ENCODE results near the gene DCP1A.
"Not testable (repeated sequence)": the region's sequence is repeated elsewhere in the genome, so short reads cannot be mapped to it uniquely, and the experiment has no call there.

Gene DCP1A

DNA sequence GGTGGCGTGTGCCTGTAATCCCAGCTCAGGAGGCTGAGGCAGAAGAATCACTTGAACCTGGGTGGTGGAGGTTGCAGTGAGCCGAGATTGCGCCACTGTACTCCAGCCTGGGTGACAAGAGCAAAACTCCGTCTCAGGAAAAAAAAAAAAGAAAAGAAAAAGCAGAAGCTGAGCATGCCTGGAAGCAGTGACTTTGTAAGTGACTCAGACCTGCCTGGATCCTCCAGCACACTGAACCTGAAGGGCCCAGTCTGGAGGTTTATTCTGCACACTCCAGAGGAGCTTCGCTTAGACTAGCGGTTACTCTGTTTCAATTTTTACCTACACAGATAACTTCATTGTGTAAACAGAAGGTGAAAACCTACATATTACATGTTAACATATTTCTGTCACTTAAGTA, 19.4 kb downstream of the DCP1A start:
- not testable (repeated sequence) for H3K4me3 ChIP-seq (ENCODE audit: low read length); H3K4me1 ChIP-seq (ENCODE audit: control insufficient read depth, low read depth, low read length); H3K27ac ChIP-seq (ENCODE audit: low read depth, low read length); H4K5ac ChIP-seq (ENCODE audit: low read length); H3K18ac ChIP-seq (ENCODE audit: low read length); H2BK5ac ChIP-seq (ENCODE audit: low read length); H3K4ac ChIP-seq (ENCODE audit: low read depth, low read length); H2AK5ac ChIP-seq (ENCODE audit: low read length); H4K8ac ChIP-seq (ENCODE audit: low read depth, low read length); H2BK120ac ChIP-seq (ENCODE audit: low read depth, low read length); H3K27me3 ChIP-seq (ENCODE audit: insufficient read depth, low read length, poor library complexity); H3K23ac ChIP-seq (ENCODE audit: low read length); H2BK15ac ChIP-seq (replicated peaks; ENCODE audit: low read depth); H3K56ac ChIP-seq (ENCODE audit: low read length); H3K79me2 ChIP-seq (ENCODE audit: control insufficient read depth, insufficient read depth, low read length); H3K4me2 ChIP-seq (ENCODE audit: low read length); H3K9ac ChIP-seq (ENCODE audit: low read length); H3K36me3 ChIP-seq (ENCODE audit: control insufficient read depth, insufficient read depth, low read length); H3K79me1 ChIP-seq (ENCODE audit: low read length); DNase-seq
- WGBS (ENCODE audit: extremely low coverage, insufficient coverage, low lambda C conversion rate), result no CpG with 5 or more reads among the region's 6 CpGs

DNA sequence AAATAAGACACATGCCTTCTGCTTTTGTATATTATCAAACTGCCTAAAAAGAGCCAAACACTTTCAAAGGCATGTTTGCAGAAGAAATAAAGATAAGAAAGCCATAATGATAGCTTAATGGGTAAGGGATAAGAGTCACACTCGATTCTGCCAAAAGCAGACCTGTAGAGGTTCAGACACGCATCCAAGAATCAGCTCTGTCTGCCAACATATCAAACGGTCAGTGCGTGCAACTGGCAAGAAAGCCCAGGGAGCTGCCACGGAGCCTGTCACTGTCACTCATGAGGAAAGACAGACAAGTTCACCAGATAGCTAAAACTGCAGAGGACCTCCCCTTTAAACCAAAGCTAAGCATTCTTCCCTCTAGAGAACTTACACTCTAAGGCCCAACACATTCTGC, 23.2 kb downstream of the DCP1A start:
- H3K4me1 ChIP-seq (ENCODE audit: control insufficient read depth, low read depth, low read length), result no peaks in the 10 kb centered on the region
- no peak overlapping the region for H3K18ac ChIP-seq (ENCODE audit: low read length)
- H3K9ac ChIP-seq (ENCODE audit: low read length), result no peak overlapping the region
- H3K79me2 ChIP-seq (ENCODE audit: control insufficient read depth, insufficient read depth, low read length), result peaks cover 2% of the 10 kb centered on the region
- no peak overlapping the region for H4K8ac ChIP-seq (ENCODE audit: low read depth, low read length)
- H3K4ac ChIP-seq (ENCODE audit: low read depth, low read length), result no peak overlapping the region
- no peak overlapping the region for H3K4me3 ChIP-seq (ENCODE audit: low read length)
- H3K23ac ChIP-seq (ENCODE audit: low read length), result no peak overlapping the region
- H3K56ac ChIP-seq (ENCODE audit: low read length), result no peak overlapping the region
- no peak overlapping the region for H2BK120ac ChIP-seq (ENCODE audit: low read depth, low read length)
- no peak overlapping the region for H4K5ac ChIP-seq (ENCODE audit: low read length)
- peaks cover 8% of the 10 kb centered on the region for H3K79me1 ChIP-seq (ENCODE audit: low read length)
- no peak for DNase-seq
- no CpG with 5 or more reads among the region's 5 CpGs for WGBS (ENCODE audit: extremely low coverage, insufficient coverage, low lambda C conversion rate)
- no peak overlapping the region for H2BK15ac ChIP-seq (replicated peaks; ENCODE audit: low read depth)
- H2BK5ac ChIP-seq (ENCODE audit: low read length), result no peak overlapping the region
- H3K27me3 ChIP-seq (ENCODE audit: insufficient read depth, low read length, poor library complexity), result no peaks in the 10 kb centered on the region
- H3K4me2 ChIP-seq (ENCODE audit: low read length), result no peak overlapping the region
- no peak overlapping the region for H3K27ac ChIP-seq (ENCODE audit: low read depth, low read length)
- H3K36me3 ChIP-seq (ENCODE audit: control insufficient read depth, insufficient read depth, low read length), result no peaks in the 10 kb centered on the region
- H2AK5ac ChIP-seq (ENCODE audit: low read length), result no peak overlapping the region

DNA sequence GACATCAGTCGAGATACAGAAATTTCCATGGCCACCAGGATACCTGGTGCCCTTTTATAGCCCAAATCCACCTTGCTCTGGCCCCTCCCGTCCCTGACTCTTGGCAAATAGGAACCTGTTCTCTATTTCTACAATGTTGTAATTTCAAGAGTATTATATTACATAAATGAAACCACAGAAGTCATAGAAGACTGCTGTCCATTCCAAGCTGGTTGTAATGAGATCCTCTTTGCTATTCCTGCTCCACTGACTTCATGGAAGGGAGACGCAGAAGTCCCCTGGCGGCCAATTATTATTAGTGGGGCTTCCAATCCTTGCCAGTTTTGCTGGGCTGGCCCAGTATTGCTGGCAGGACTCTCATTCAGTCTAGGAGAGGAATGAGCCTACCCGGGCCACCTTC, 26.6 kb downstream of the DCP1A start:
- Histone ChIP-seq H2AK5ac (ENCODE audit: low read length) (no peak overlapping the region), H3K79me2 (ENCODE audit: control insufficient read depth, insufficient read depth, low read length) (no peaks in the 10 kb centered on the region), H3K27ac (ENCODE audit: low read depth, low read length) (no peak overlapping the region), H2BK15ac (replicated peaks; ENCODE audit: low read depth) (no peak overlapping the region), H3K9ac (ENCODE audit: low read length) (no peak overlapping the region), H3K4ac (ENCODE audit: low read depth, low read length) (no peak overlapping the region), H3K79me1 (ENCODE audit: low read length) (peaks cover 6% of the 10 kb centered on the region), H2BK5ac (ENCODE audit: low read length) (no peak overlapping the region), H3K36me3 (ENCODE audit: control insufficient read depth, insufficient read depth, low read length) (peaks cover 2% of the 10 kb centered on the region), H3K56ac (ENCODE audit: low read length) (no peak overlapping the region), H3K4me1 (ENCODE audit: control insufficient read depth, low read depth, low read length) (no peaks in the 10 kb centered on the region), H4K8ac (ENCODE audit: low read depth, low read length) (no peak overlapping the region), H3K4me3 (ENCODE audit: low read length) (no peak overlapping the region), H2BK120ac (ENCODE audit: low read depth, low read length) (no peak overlapping the region), H3K18ac (ENCODE audit: low read length) (no peak overlapping the region), H4K5ac (ENCODE audit: low read length) (no peak overlapping the region), H3K27me3 (ENCODE audit: insufficient read depth, low read length, poor library complexity) (no peaks in the 10 kb centered on the region), H3K23ac (ENCODE audit: low read length) (no peak overlapping the region), H3K4me2 (ENCODE audit: low read length) (no peak overlapping the region)
- DNase-seq, result no peak
- no CpG with 5 or more reads among the region's 5 CpGs for WGBS (ENCODE audit: extremely low coverage, insufficient coverage, low lambda C conversion rate)

DNA sequence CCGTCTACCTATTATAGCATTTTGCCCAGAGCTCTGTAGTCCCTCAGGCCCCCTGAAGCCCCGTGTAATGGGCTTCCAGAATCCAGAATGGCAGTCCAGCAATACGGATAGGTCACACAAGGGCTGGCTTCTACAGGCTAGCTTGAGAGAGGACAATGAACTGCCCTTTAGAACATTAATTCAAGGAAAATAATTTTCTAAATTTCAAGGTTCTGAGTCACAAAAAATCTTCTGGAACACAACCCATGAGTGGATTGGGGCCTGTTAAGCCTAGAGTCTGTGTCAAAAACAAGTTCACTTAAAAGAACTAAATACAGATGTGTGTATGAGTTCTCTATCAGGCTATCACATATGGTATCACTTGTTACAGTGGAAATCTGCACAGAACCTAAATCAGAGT, 28.8 kb downstream of the DCP1A start:
- H2BK120ac ChIP-seq (ENCODE audit: low read depth, low read length), result no peak overlapping the region
- H3K9ac ChIP-seq (ENCODE audit: low read length), result no peak overlapping the region
- H3K36me3 ChIP-seq (ENCODE audit: control insufficient read depth, insufficient read depth, low read length), result peaks cover 2% of the 10 kb centered on the region
- H3K4me1 ChIP-seq (ENCODE audit: control insufficient read depth, low read depth, low read length), result no peaks in the 10 kb centered on the region
- no peak overlapping the region for H3K4me2 ChIP-seq (ENCODE audit: low read length)
- no peak overlapping the region for H4K5ac ChIP-seq (ENCODE audit: low read length)
- H2BK5ac ChIP-seq (ENCODE audit: low read length), result no peak overlapping the region
- no peak overlapping the region for H3K4me3 ChIP-seq (ENCODE audit: low read length)
- no peak overlapping the region for H3K23ac ChIP-seq (ENCODE audit: low read length)
- H3K27me3 ChIP-seq (ENCODE audit: insufficient read depth, low read length, poor library complexity), result no peaks in the 10 kb centered on the region
- no peak overlapping the region for H2BK15ac ChIP-seq (replicated peaks; ENCODE audit: low read depth)
- no peak for DNase-seq
- H4K8ac ChIP-seq (ENCODE audit: low read depth, low read length), result no peak overlapping the region
- no peak overlapping the region for H3K18ac ChIP-seq (ENCODE audit: low read length)
- H3K56ac ChIP-seq (ENCODE audit: low read length), result no peak overlapping the region
- WGBS (ENCODE audit: extremely low coverage, insufficient coverage, low lambda C conversion rate), result no CpG with 5 or more reads among the region's 3 CpGs
- no peak overlapping the region for H2AK5ac ChIP-seq (ENCODE audit: low read length)
- H3K79me1 ChIP-seq (ENCODE audit: low read length), result peaks cover 3% of the 10 kb centered on the region
- H3K4ac ChIP-seq (ENCODE audit: low read depth, low read length), result no peak overlapping the region
- H3K27ac ChIP-seq (ENCODE audit: low read depth, low read length), result no peak overlapping the region
- no peaks in the 10 kb centered on the region for H3K79me2 ChIP-seq (ENCODE audit: control insufficient read depth, insufficient read depth, low read length)

DNA sequence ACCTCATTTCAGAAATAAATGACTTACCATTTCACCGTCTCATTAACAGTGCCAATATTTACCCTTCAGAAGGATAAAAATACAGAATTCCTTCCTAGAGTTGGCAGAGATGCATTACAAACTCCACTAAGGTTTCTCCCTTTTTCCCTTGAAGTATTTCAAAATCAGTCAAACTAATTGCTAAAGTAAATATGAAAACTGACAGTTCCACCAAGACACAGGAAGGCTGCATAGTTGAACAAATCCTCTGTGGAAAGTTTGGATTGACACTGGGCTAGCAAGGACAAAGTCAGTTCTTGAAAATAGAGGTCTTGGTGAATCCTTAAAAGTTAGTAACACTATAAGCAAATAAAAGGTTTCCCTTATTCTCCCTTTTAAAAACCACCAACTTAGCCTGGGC, 34.5 kb downstream of the DCP1A start:
- Histone ChIP-seq H3K56ac (ENCODE audit: low read length) (no peak overlapping the region), H3K4me3 (ENCODE audit: low read length) (no peak overlapping the region), H4K5ac (ENCODE audit: low read length) (no peak overlapping the region), H3K4me2 (ENCODE audit: low read length) (no peak overlapping the region), H3K4ac (ENCODE audit: low read depth, low read length) (no peak overlapping the region), H3K27me3 (ENCODE audit: insufficient read depth, low read length, poor library complexity) (no peaks in the 10 kb centered on the region), H2BK5ac (ENCODE audit: low read length) (no peak overlapping the region), H3K36me3 (ENCODE audit: control insufficient read depth, insufficient read depth, low read length) (peaks cover 6% of the 10 kb centered on the region), H3K18ac (ENCODE audit: low read length) (no peak overlapping the region), H3K27ac (ENCODE audit: low read depth, low read length) (no peak overlapping the region), H3K9ac (ENCODE audit: low read length) (no peak overlapping the region), H3K23ac (ENCODE audit: low read length) (no peak overlapping the region), H3K4me1 (ENCODE audit: control insufficient read depth, low read depth, low read length) (no peaks in the 10 kb centered on the region), H2BK15ac (replicated peaks; ENCODE audit: low read depth) (no peak overlapping the region), H3K79me2 (ENCODE audit: control insufficient read depth, insufficient read depth, low read length) (no peaks in the 10 kb centered on the region), H2AK5ac (ENCODE audit: low read length) (no peak overlapping the region), H4K8ac (ENCODE audit: low read depth, low read length) (no peak overlapping the region), H3K79me1 (ENCODE audit: low read length) (no peaks in the 10 kb centered on the region), H2BK120ac (ENCODE audit: low read depth, low read length) (no peak overlapping the region)
- WGBS (ENCODE audit: extremely low coverage, insufficient coverage, low lambda C conversion rate), result no CpG with 5 or more reads among the region's 1 CpG
- DNase-seq, result no peak

DNA sequence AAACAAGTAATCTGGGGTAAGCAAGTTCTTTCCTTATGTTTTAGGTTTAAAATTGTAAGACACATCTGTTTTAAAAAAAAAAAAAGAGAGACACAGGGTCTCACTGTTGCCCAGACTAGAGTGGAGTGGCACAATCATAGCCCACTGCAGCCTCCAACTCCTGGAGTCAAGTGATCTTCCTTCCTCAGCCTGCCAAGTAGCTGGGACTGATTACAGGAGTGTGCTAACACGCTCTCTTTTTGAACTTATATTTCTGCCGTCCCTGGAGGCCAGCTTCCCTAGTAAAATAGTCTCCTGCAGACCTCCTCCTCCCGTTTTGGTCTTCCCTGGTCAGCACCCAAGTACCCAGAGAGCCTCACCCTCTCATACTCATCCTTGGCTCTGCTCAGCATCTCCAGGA, 35.5 kb downstream of the DCP1A start:
- Histone ChIP-seq H3K27me3 (ENCODE audit: insufficient read depth, low read length, poor library complexity) (no peaks in the 10 kb centered on the region), H3K9ac (ENCODE audit: low read length) (no peak overlapping the region), H3K27ac (ENCODE audit: low read depth, low read length) (no peak overlapping the region), H2BK15ac (replicated peaks; ENCODE audit: low read depth) (no peak overlapping the region), H3K4me2 (ENCODE audit: low read length) (no peak overlapping the region), H3K4me1 (ENCODE audit: control insufficient read depth, low read depth, low read length) (no peaks in the 10 kb centered on the region), H3K79me2 (ENCODE audit: control insufficient read depth, insufficient read depth, low read length) (no peaks in the 10 kb centered on the region), H3K18ac (ENCODE audit: low read length) (no peak overlapping the region), H4K8ac (ENCODE audit: low read depth, low read length) (no peak overlapping the region), H2BK5ac (ENCODE audit: low read length) (no peak overlapping the region), H4K5ac (ENCODE audit: low read length) (no peak overlapping the region), H3K56ac (ENCODE audit: low read length) (no peak overlapping the region), H3K79me1 (ENCODE audit: low read length) (no peaks in the 10 kb centered on the region), H3K36me3 (ENCODE audit: control insufficient read depth, insufficient read depth, low read length) (peaks cover 6% of the 10 kb centered on the region), H3K23ac (ENCODE audit: low read length) (no peak overlapping the region), H2BK120ac (ENCODE audit: low read depth, low read length) (no peak overlapping the region), H3K4me3 (ENCODE audit: low read length) (no peak overlapping the region), H3K4ac (ENCODE audit: low read depth, low read length) (no peak overlapping the region), H2AK5ac (ENCODE audit: low read length) (no peak overlapping the region)
- no peak for DNase-seq
- no CpG with 5 or more reads among the region's 3 CpGs for WGBS (ENCODE audit: extremely low coverage, insufficient coverage, low lambda C conversion rate)

Measured in mesendoderm (in vitro differentiated cells).